Measurements from ENCODE around the gene SPIC.

- TF ChIP-seq POLR2AphosphoS5 (IDR thresholded peaks at IDR 0.05; ENCODE audit: insufficient read depth, low read depth, low read length): no peak
- TF ChIP-seq CTCF (IDR thresholded peaks at IDR 0.05; ENCODE audit: extremely low read depth in 1 of 2, insufficient read depth in 1 of 2, low read depth in 1 of 2, low read length in 2 of 2): no peak
- no peak for TF ChIP-seq POLR2A (IDR thresholded peaks at IDR 0.05; ENCODE audit: low read depth, low read length)
- no peak for TF ChIP-seq EZH2 (IDR thresholded peaks at IDR 0.05; ENCODE audit: borderline replicate concordance, low read depth, low read length, severe bottlenecking)
- no peak for TF ChIP-seq MAX (IDR thresholded peaks at IDR 0.05; ENCODE audit: insufficient read depth, insufficient read length)
- TF ChIP-seq MYC (IDR thresholded peaks at IDR 0.05; ENCODE audit: low read depth, low read length): no peak
- no peak for TF ChIP-seq JUN (IDR thresholded peaks at IDR 0.05; ENCODE audit: borderline replicate concordance, insufficient read depth, insufficient read length, low read depth)
- no peak for TF ChIP-seq GATA2 (IDR thresholded peaks at IDR 0.05; ENCODE audit: insufficient read depth, insufficient read length, low read depth, low read length)
These were observed 46.0 kb downstream of the SPIC start for GRCh38 chr12:101521136-101521535.

Data from endothelial cell of umbilical vein (primary cell).